Measurements from ENCODE around the gene DHX16.
A peak's percentile ranks its signal among the peaks of the same experiment; 100 is the strongest.

Gene DHX16

GRCh38 chr6:30691208-30691847, 18.5 kb upstream of the DHX16 start:
- DNase-seq, result no peak

- DNase-seq, result peak; percentile 88
Measured at GRCh38 chr6:30690403-30691207, 17.8 kb upstream of the DHX16 start, which contains the start of gene NRM. Gene NRM, minus strand, starts transcription at chr6:30690984. Its CDS starts 10 bp downstream, at chr6:30690974.

GRCh38 chr6:30689985-30690384, 17.2 kb upstream of the DHX16 start:
- no peak for DNase-seq

GRCh38 chr6:30689022-30689865, 16.4 kb upstream of the DHX16 start:
- no peak for DNase-seq

- no peak for DNase-seq
Measured at GRCh38 chr6:30688569-30688968, 15.8 kb upstream of the DHX16 start.

- DNase-seq, result peak; percentile 28
Measured at GRCh38 chr6:30687659-30688431, 15.0 kb upstream of the DHX16 start.

GRCh38 chr6:30686908-30687658, 14.3 kb upstream of the DHX16 start:
- peak; percentile 83 for DNase-seq

- peak; percentile 41 for DNase-seq
Measured at GRCh38 chr6:30686009-30686907, 13.5 kb upstream of the DHX16 start, which contains the start of gene PPP1R18. Gene PPP1R18, minus strand, starts transcription at chr6:30686645. Its CDS starts 627 bp downstream, at chr6:30686018.

GRCh38 chr6:30685157-30686008, 12.6 kb upstream of the DHX16 start:
- no peak for DNase-seq

- DNase-seq, result no peak
Measured at GRCh38 chr6:30684386-30685156, 11.8 kb upstream of the DHX16 start.

- DNase-seq, result no peak
Measured at GRCh38 chr6:30683980-30684338, 11.2 kb upstream of the DHX16 start.

- no peak for DNase-seq
Measured at GRCh38 chr6:30683183-30683979, 10.6 kb upstream of the DHX16 start.

- no peak for DNase-seq
Measured at GRCh38 chr6:30682143-30683117, 9.6 kb upstream of the DHX16 start.

GRCh38 chr6:30681766-30682142, 8.9 kb upstream of the DHX16 start:
- DNase-seq, result no peak

- DNase-seq, result no peak
Measured at GRCh38 chr6:30679765-30680535, 7.1 kb upstream of the DHX16 start.

Measured in NCI-H748 treated with DMSO at 0.1 percent for 48 hours (cell line).